OCI-LY7 (cell line): ENCODE results near the gene ANKS6. TPM values are rescaled to one million over a fixed set of nuclear protein-coding genes. Genes with fewer than 3 reads are reported as not detected.

Experiments
- BruUV-seq: library from RNA; stranded (reverse); fragments of 400-500 nt; replicated peaks from 2 replicates; lab custom pipeline; 2021; lab: Mats Ljungman, UMichigan
- CTCF ChIA-PET: fragments of 300-600 bp; sonication (Branson Sonifier 250); formaldehyde crosslinking; loops from one replicate; lab custom pipeline; 2022; ENCODE audit warnings: antibody characterized with exemption; ENCODE audit not compliant: unreplicated experiment; lab: Charles Lee
- POLR2A ChIA-PET: fragments of 300-600 bp; sonication (Branson Sonifier 250); formaldehyde crosslinking; loops from one replicate; lab custom pipeline; 2022; ENCODE audit warnings: antibody characterized with exemption; lab: Charles Lee
- DNase-seq: peaks from one replicate; pipeline ENCODE4 v3.0.0-alpha.2; 2015; ENCODE audit warnings: low spot score
- H2AFZ ChIP-seq: fragments of 200-600 bp; sonication (generic), shearing (Covaris generic); 2 replicates; pipeline ENCODE4 v1.6.1; 2014; ENCODE audit warnings: mild to moderate bottlenecking, antibody characterized with exemption, low read length, moderate library complexity
- H3K27ac ChIP-seq: fragments of 200-600 bp; sonication (generic); 2 replicates; pipeline ENCODE4 v1.5.1; 2014; ENCODE audit warnings: mixed run types, low read depth, mild to moderate bottlenecking, moderate library complexity, low read length, inconsistent platforms; ENCODE audit not compliant: poor library complexity, severe bottlenecking
- H3K36me3 ChIP-seq: fragments of 200-600 bp; sonication (generic); 2 replicates; pipeline ENCODE4 v1.6.1; 2014; ENCODE audit warnings: mild to moderate bottlenecking, antibody characterized with exemption, low read length, moderate library complexity, mixed read lengths; ENCODE audit not compliant: insufficient read depth
- H3K4me1 ChIP-seq: fragments of 200-600 bp; sonication (generic); 2 replicates; pipeline ENCODE4 v1.5.1; 2014; ENCODE audit warnings: mild to moderate bottlenecking, low read length; ENCODE audit not compliant: insufficient read depth, poor library complexity, severe bottlenecking
- H3K4me2 ChIP-seq: fragments of 200-600 bp; sonication (generic); 2 replicates; pipeline ENCODE4 v1.6.1; 2014; ENCODE audit warnings: mild to moderate bottlenecking, low read length
- H3K4me3 ChIP-seq: fragments of 200-600 bp; sonication (generic); 2 replicates; pipeline ENCODE4 v1.5.1; 2014; ENCODE audit warnings: mild to moderate bottlenecking, low read depth, low read length; ENCODE audit not compliant: poor library complexity, severe bottlenecking
- H3K79me2 ChIP-seq: fragments of 200-600 bp; sonication (generic); 2 replicates; pipeline ENCODE4 v1.6.1; 2016; ENCODE audit warnings: low read depth, mild to moderate bottlenecking, low read length, moderate library complexity, mixed read lengths; ENCODE audit not compliant: insufficient read depth
- H3K9me2 ChIP-seq: fragments of 200-600 bp; sonication (generic); 2 replicates; pipeline ENCODE4 v1.6.1; 2016; ENCODE audit warnings: mild to moderate bottlenecking, low read length, mixed read lengths; ENCODE audit not compliant: insufficient read depth
- H3K9me3 ChIP-seq: fragments of 200-600 bp; sonication (generic); 2 replicates; pipeline ENCODE4 v1.6.1; 2014; ENCODE audit warnings: mild to moderate bottlenecking, mixed run types, low read length, mixed read lengths
- H4K20me1 ChIP-seq: fragments of 200-600 bp; sonication (generic); 2 replicates; pipeline ENCODE4 v1.6.1; 2014; ENCODE audit warnings: mild to moderate bottlenecking, antibody characterized with exemption, low read length, moderate library complexity, mixed read lengths; ENCODE audit not compliant: insufficient read depth
- CTCF ChIP-seq: fragments of 200-600 bp; sonication (generic); conservative IDR thresholded peaks from 2 replicates; pipeline ENCODE4 v1.5.1; 2014; ENCODE audit warnings: mild to moderate bottlenecking, antibody characterized with exemption, low read length, moderate library complexity, mixed read lengths
- EZH2phosphoT487 ChIP-seq: fragments of 200-600 bp; sonication (generic); IDR thresholded peaks from 2 replicates; pipeline ENCODE4 v1.6.1; 2018; ENCODE audit warnings: low read depth, borderline replicate concordance, mild to moderate bottlenecking, mixed run types, antibody characterized with exemption, low read length, moderate library complexity, mixed read lengths
- intact Hi-C: fragments of 100-400 bp; cut with micrococcal nuclease; formaldehyde crosslinking; loops from one replicate; pipeline ENCODE4 v1.10.0; 2022; ENCODE audit not compliant: unreplicated experiment
- total RNA-seq, 2 experiments: library from RNA; depleted of rRNA in 1 of 2; stranded (reverse); fragments of >200 nt in 1 of 2; shearing (Covaris generic) in 1 of 2; gene quantifications; 2 replicates each; pipeline ENCODE4 v1.2.3, GENCODE V29; 2014 to 2022

Gene ANKS6
- total RNA-seq, 2 experiments from 2014 or later, result 22.2 to 28.5 TPM

DNA sequence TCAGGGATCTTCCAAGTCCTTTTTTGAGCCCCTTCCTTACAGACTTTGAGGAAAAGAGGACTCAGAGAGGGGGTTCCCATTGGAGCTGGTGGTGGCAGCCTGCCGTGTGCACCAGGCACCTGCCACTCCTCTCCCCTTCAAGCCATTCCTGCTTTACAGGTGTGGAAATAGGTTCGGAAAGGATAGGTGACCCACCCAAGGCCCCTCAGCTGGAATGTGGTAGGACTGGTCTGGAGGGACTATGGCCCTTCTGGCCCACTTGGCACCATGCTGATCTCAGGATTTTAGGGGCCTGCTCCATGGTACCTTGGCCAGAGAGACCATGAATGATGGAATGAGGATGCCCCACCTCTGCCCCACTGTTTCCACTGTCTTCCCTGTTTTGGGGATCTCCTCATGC lies 12.5 kb upstream of the ANKS6 start:
- H3K4me1 ChIP-seq, result peaks cover 7% of the 10 kb centered on the region
- no peak overlapping the region for H2AFZ ChIP-seq
- H4K20me1 ChIP-seq, result no peaks in the 10 kb centered on the region
- TF ChIP-seq CTCF (no peak), EZH2phosphoT487 (no peak)
- BruUV-seq, result no TSS peak
- intact Hi-C loops, result no loop called here
- peak overlapping the region; percentile 87; the same call in 1 of the 2 replicates for H3K4me2 ChIP-seq
- ChIA-PET CTCF (no interaction called here), POLR2A (interaction anchor here (1.3 kb wide), 1 partner anchor 81 kb away, joined by 3 read pairs; no protein-coding TSS in a partner anchor)
- H3K4me3 ChIP-seq, result no peak overlapping the region
- no peak for DNase-seq
- H3K9me2 ChIP-seq, result no peaks in the 10 kb centered on the region
- H3K36me3 ChIP-seq, result no peaks in the 10 kb centered on the region
- no peaks in the 10 kb centered on the region for H3K79me2 ChIP-seq
- no peaks in the 10 kb centered on the region for H3K9me3 ChIP-seq
- H3K27ac ChIP-seq, result no peak overlapping the region

- peaks cover 7% of the 10 kb centered on the region for H3K4me1 ChIP-seq
- H3K4me2 ChIP-seq, result peak overlapping the region; percentile 87
- no peak overlapping the region; the same call in 1 of the 2 replicates for H2AFZ ChIP-seq
- no peaks in the 10 kb centered on the region for H3K36me3 ChIP-seq
- peak overlapping the region; percentile 72 for H3K4me3 ChIP-seq
- CTCF ChIA-PET, result no interaction called here
- no peaks in the 10 kb centered on the region for H3K79me2 ChIP-seq
- intact Hi-C loops, result no loop called here
- H3K9me3 ChIP-seq, result no peaks in the 10 kb centered on the region
- H3K9me2 ChIP-seq, result no peaks in the 10 kb centered on the region
- POLR2A ChIA-PET, result interaction anchor here (0.8 to 1.3 kb wide), 3 partner anchors 11 to 81 kb away, joined by 3 read pairs; partner anchors contain the start of gene ANKS6
- no TSS peak for BruUV-seq
- H4K20me1 ChIP-seq, result no peaks in the 10 kb centered on the region
- TF ChIP-seq CTCF (no peak), EZH2phosphoT487 (no peak)
- H3K27ac ChIP-seq, result no peak overlapping the region
- no peak for DNase-seq
Measured at GRCh38 chr9:98808411-98808815, 12.1 kb upstream of the ANKS6 start.

DNA sequence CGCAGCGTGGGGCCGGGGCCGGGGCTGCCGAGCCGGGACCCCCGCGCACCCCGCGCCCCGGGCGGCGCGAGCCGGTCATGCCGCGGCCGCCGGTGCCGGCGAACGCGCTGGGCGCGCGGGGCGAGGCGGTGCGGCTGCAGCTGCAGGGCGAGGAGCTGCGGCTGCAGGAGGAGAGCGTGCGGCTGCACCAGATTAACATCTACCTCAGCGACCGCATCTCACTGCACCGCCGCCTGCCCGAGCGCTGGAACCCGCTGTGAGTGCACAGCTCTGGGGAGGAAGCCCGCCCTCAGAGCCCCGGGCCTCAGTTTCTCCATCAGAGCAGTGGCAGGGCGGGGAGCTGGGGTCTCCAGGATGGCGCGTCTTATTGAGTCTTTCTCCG lies 11.4 kb upstream of the ANKS6 start:
- Histone ChIP-seq H4K20me1 (no peaks in the 10 kb centered on the region), H2AFZ (peak overlapping the region; percentile 46; the same call in 1 of the 2 replicates), H3K9me3 (no peaks in the 10 kb centered on the region), H3K9me2 (no peaks in the 10 kb centered on the region), H3K4me2 (peak overlapping the region; percentile 87), H3K36me3 (no peaks in the 10 kb centered on the region), H3K4me3 (peak overlapping the region; percentile 72), H3K27ac (no peak overlapping the region), H3K4me1 (peaks cover 7% of the 10 kb centered on the region), H3K79me2 (no peaks in the 10 kb centered on the region)
- no TSS peak for BruUV-seq
- ChIA-PET CTCF (no interaction called here), POLR2A (interaction anchor here (0.8 to 1.3 kb wide), 3 partner anchors 11 to 80 kb away, joined by 3 read pairs; partner anchors contain the start of gene ANKS6)
- intact Hi-C loops, result no loop called here
- TF ChIP-seq CTCF (no peak), EZH2phosphoT487 (no peak)
- DNase-seq, result peak; percentile 33
